ENCODE measurements around the gene CHST9.
"Not testable (repeated sequence)": the region's sequence is repeated elsewhere in the genome, so short reads cannot be mapped to it uniquely, and the experiment has no call there.

Gene CHST9

DNA sequence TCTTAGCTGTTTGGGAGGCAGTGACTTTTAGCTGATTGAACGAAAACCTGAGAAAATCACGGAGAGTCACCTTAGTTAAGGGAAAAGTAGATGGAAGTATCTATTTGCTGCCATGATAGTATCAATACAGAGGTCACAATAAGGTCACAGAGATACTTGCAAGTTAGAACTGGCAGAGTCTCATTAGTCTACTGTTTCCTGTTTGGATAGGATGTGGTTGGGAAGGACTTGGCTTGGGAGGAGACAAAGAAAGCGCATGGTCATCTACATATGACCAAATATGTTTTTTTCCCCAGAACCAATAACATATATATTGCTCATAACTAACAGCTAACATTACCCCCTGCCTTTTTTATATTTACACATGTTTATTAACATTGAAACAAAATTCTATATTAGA is 241.2 kb downstream of the CHST9 start:
- Histone ChIP-seq H3K9me3 (ENCODE audit: control extremely low read depth in 1 of 5, control insufficient read depth in 4 of 5, insufficient read depth in 2 of 5, low read depth in 1 of 5, low read length in 4 of 5) (no peaks in the 10 kb centered on the region), H3K36me3 (ENCODE audit: control insufficient read depth in 4 of 4, insufficient read depth in 4 of 4, low read length in 3 of 4) (no peaks in the 10 kb centered on the region), H3K27ac (ENCODE audit: insufficient read depth in 1 of 2, low read depth in 1 of 2, low read length in 2 of 2, poor library complexity in 1 of 2, severe bottlenecking in 2 of 2) (no peak overlapping the region), H3K4me3 (ENCODE audit: control insufficient read depth in 1 of 7, extremely low read depth in 1 of 7, insufficient read depth in 4 of 7, low read depth in 2 of 7, low read length in 6 of 7) (no peak overlapping the region), H3K27me3 (replicated peaks in 2 of 5; ENCODE audit: control insufficient read depth in 4 of 5, insufficient read depth in 5 of 5, low read length in 4 of 5) (no peaks in the 10 kb centered on the region), H3K4me1 (ENCODE audit: control extremely low read depth in 1 of 4, control insufficient read depth in 4 of 4, insufficient read depth in 4 of 4, low read length in 3 of 4) (no peaks in the 10 kb centered on the region)
- 100% methylated on average over 1 of the region's 3 CpGs for WGBS (ENCODE audit: insufficient coverage)
- ChIA-PET POLR2A (interaction anchor here (0.8 kb wide), 1 partner anchor 336 kb away, joined by 3 read pairs; no protein-coding TSS in a partner anchor), CTCF (no interaction called here)
- DNase-seq, result no peak

DNA sequence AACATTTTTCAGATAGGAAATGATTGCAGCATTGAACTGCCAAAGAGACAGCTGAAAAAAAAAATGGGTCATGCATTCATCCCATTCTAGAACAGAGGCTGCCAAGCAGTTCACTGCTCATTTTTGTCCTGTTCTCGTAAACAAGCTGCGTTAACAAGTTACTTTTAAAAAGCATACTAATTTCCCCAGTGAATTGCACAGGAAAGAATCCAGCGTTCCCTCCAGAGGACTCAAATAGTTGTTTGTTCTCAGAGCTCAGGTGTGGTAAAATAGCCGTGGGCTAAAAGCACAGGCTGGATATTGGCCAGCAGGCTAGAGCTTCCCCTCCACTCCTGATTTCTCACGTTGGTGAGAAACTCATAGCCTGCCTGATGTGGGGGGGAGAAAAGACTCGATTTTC is 243.5 kb downstream of the CHST9 start:
- 91% methylated on average over 3 of the region's 6 CpGs for WGBS (ENCODE audit: insufficient coverage)

DNA sequence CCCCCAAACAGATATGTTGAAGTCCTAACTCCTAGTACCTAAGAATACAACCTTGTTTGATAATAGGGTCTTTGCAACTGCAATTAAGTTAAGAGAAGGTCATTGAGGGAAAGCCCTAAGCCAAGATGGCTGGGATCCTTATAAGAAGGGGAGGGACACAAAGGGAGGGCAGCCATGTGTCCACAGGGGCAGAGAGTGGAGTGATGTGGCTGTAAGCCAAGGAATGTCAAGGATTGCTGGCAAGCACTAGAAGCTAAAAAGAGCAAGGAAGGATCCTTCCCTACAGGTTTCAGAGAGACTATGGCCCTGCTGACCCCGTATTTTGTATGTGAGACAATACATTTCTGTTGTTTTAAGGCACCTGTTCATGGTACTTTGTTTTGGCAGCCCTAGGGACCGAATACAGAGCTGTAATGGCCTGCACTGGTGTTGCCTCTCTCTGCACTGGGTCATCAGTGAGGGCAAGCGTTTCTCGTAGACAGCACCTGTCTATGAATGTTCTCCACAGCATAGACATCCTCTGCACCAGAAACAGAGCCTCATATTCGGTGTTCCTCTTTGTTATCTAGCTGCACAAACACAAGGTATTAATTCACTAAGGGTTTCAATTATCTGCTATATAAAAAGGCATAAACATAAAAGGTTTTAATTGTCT is 244.2 kb downstream of the CHST9 start:
- H3K9me3 ChIP-seq (ENCODE audit: control extremely low read depth in 1 of 5, control insufficient read depth in 4 of 5, insufficient read depth in 2 of 5, low read depth in 1 of 5, low read length in 4 of 5), result no peaks in the 10 kb centered on the region
- H3K4me3 ChIP-seq (ENCODE audit: control insufficient read depth in 1 of 7, extremely low read depth in 1 of 7, insufficient read depth in 4 of 7, low read depth in 2 of 7, low read length in 6 of 7), result no peak overlapping the region
- 93% methylated on average over 4 of the region's 5 CpGs for WGBS (ENCODE audit: insufficient coverage)
- no peak overlapping the region for H3K27ac ChIP-seq (ENCODE audit: insufficient read depth in 1 of 2, low read depth in 1 of 2, low read length in 2 of 2, poor library complexity in 1 of 2, severe bottlenecking in 2 of 2)
- DNase-seq, result no peak
- H3K36me3 ChIP-seq (ENCODE audit: control insufficient read depth in 4 of 4, insufficient read depth in 4 of 4, low read length in 3 of 4), result no peaks in the 10 kb centered on the region
- ChIA-PET POLR2A (no interaction called here), CTCF (no interaction called here)
- no peaks in the 10 kb centered on the region for H3K27me3 ChIP-seq (replicated peaks in 2 of 5; ENCODE audit: control insufficient read depth in 4 of 5, insufficient read depth in 5 of 5, low read length in 4 of 5)
- no peaks in the 10 kb centered on the region for H3K4me1 ChIP-seq (ENCODE audit: control extremely low read depth in 1 of 4, control insufficient read depth in 4 of 4, insufficient read depth in 4 of 4, low read length in 3 of 4)

More for the DNA sequence above, 243.5 kb downstream of the CHST9 start:
- Histone ChIP-seq H3K9me3 (ENCODE audit: control extremely low read depth in 1 of 5, control insufficient read depth in 4 of 5, insufficient read depth in 2 of 5, low read depth in 1 of 5, low read length in 4 of 5) (no peaks in the 10 kb centered on the region), H3K4me1 (ENCODE audit: control extremely low read depth in 1 of 4, control insufficient read depth in 4 of 4, insufficient read depth in 4 of 4, low read length in 3 of 4) (no peaks in the 10 kb centered on the region), H3K27ac (ENCODE audit: insufficient read depth in 1 of 2, low read depth in 1 of 2, low read length in 2 of 2, poor library complexity in 1 of 2, severe bottlenecking in 2 of 2) (no peak overlapping the region), H3K36me3 (ENCODE audit: control insufficient read depth in 4 of 4, insufficient read depth in 4 of 4, low read length in 3 of 4) (no peaks in the 10 kb centered on the region), H3K27me3 (replicated peaks in 2 of 5; ENCODE audit: control insufficient read depth in 4 of 5, insufficient read depth in 5 of 5, low read length in 4 of 5) (no peaks in the 10 kb centered on the region), H3K4me3 (ENCODE audit: control insufficient read depth in 1 of 7, extremely low read depth in 1 of 7, insufficient read depth in 4 of 7, low read depth in 2 of 7, low read length in 6 of 7) (no peak overlapping the region)
- no peak for DNase-seq
- CTCF ChIA-PET, result no interaction called here
- POLR2A ChIA-PET, result no interaction called here

- ChIA-PET POLR2A (no interaction called here), CTCF (no interaction called here)
- Histone ChIP-seq H3K27me3 (replicated peaks in 2 of 5; ENCODE audit: control insufficient read depth in 4 of 5, insufficient read depth in 5 of 5, low read length in 4 of 5) (peaks cover 0 to 1% (median 0%) of the 10 kb centered on the region in 5 experiments), H3K27ac (ENCODE audit: insufficient read depth in 1 of 2, low read depth in 1 of 2, low read length in 2 of 2, poor library complexity in 1 of 2, severe bottlenecking in 2 of 2) (no peak overlapping the region), H3K4me3 (ENCODE audit: control insufficient read depth in 1 of 7, extremely low read depth in 1 of 7, insufficient read depth in 4 of 7, low read depth in 2 of 7, low read length in 6 of 7) (no peak overlapping the region), H3K4me1 (ENCODE audit: control extremely low read depth in 1 of 4, control insufficient read depth in 4 of 4, insufficient read depth in 4 of 4, low read length in 3 of 4) (no peaks in the 10 kb centered on the region), H3K9me3 (ENCODE audit: control extremely low read depth in 1 of 5, control insufficient read depth in 4 of 5, insufficient read depth in 2 of 5, low read depth in 1 of 5, low read length in 4 of 5) (no peaks in the 10 kb centered on the region), H3K36me3 (ENCODE audit: control insufficient read depth in 4 of 4, insufficient read depth in 4 of 4, low read length in 3 of 4) (no peaks in the 10 kb centered on the region)
- DNase-seq, result no peak
- WGBS (ENCODE audit: insufficient coverage), result 100% methylated on average over 2 of the region's 2 CpGs
Measured at GRCh38 chr18:26931659-26932058, 253.4 kb downstream of the CHST9 start.

DNA sequence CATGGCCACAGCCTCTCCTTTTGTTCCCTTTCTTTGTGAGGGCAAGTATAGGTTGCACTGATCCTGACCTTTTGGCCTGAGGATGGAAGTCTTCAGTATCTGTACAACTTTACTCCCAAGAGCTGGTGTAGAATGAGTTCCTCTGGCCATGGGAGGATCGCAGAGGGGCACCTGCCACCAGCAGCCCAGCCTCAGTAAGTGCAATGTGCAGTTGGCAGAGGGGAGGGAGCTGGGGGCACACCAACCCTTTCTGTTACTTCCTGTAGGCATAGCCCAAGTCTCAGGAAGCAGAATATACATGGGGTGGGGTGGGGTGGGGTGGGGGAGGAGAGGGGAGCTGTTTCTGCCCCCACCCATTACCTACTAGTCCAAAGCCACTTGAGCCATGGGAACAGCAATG is 254.5 kb downstream of the CHST9 start:
- no peak overlapping the region for H3K27ac ChIP-seq (ENCODE audit: insufficient read depth in 1 of 2, low read depth in 1 of 2, low read length in 2 of 2, poor library complexity in 1 of 2, severe bottlenecking in 2 of 2)
- ChIA-PET POLR2A (no interaction called here), CTCF (no interaction called here)
- H3K27me3 ChIP-seq (replicated peaks in 2 of 5; ENCODE audit: control insufficient read depth in 4 of 5, insufficient read depth in 5 of 5, low read length in 4 of 5), result peaks cover 0 to 1% (median 0%) of the 10 kb centered on the region in 5 experiments
- H3K4me3 ChIP-seq (ENCODE audit: control insufficient read depth in 1 of 7, extremely low read depth in 1 of 7, insufficient read depth in 4 of 7, low read depth in 2 of 7, low read length in 6 of 7), result no peak overlapping the region
- H3K36me3 ChIP-seq (ENCODE audit: control insufficient read depth in 4 of 4, insufficient read depth in 4 of 4, low read length in 3 of 4), result no peaks in the 10 kb centered on the region
- 20% methylated on average over 1 of the region's 1 CpG for WGBS (ENCODE audit: insufficient coverage)
- no peaks in the 10 kb centered on the region for H3K9me3 ChIP-seq (ENCODE audit: control extremely low read depth in 1 of 5, control insufficient read depth in 4 of 5, insufficient read depth in 2 of 5, low read depth in 1 of 5, low read length in 4 of 5)
- no peaks in the 10 kb centered on the region for H3K4me1 ChIP-seq (ENCODE audit: control extremely low read depth in 1 of 4, control insufficient read depth in 4 of 4, insufficient read depth in 4 of 4, low read length in 3 of 4)
- peak in 1 of 3 donors; percentile 8 for DNase-seq

DNA sequence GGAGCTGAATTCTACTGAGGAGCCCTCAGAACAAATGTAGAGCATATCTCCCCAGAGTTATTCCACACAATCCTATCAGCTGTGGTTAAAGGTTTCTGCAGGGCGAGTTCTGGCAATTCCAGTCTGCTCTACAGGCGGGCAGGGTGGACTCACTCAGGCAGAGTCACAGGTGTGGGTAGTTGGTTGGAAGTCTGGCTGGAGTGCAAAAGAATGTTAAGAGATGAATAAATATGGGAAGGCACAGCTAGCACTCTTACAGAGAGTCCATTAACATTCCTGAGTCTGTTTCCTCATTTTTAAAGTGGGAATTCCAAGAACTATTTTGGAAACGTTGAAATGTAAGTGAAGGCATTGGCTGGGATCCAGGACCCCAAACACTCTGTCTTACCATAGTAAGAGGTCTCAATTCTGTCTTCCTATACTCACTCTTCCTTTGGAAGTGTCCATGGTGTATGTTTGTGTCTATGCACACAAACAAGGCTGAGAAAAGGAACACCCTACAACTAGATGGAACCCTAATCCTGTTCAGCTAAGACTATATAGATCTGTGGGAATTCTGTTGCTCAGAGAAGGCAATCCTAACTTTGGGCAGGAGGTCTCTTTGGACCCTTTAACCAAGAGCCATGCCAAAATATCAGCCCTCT is 256.3 kb downstream of the CHST9 start:
- CTCF ChIA-PET, result no interaction called here

DNA sequence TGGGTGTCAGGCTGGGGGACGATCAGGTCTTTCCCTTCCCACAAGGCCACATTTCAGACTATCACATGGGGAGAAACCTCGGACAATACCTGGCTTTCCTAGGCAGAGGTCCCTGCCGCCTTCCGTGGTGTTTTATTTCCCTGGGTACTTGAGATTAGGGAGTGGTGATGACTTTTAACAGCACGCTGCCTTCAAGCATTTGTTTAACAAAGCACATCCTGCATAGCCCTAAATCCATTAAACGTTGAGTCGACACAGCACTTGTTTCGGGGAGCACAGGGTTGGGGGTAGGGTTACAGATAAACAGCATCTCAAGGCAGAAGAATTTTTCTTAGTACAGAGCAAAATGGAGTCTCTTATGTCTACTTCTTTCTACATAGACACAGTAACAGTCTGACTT is 257.3 kb downstream of the CHST9 start:
- H3K4me1 ChIP-seq (ENCODE audit: control extremely low read depth in 1 of 4, control insufficient read depth in 4 of 4, insufficient read depth in 4 of 4, low read length in 3 of 4); H3K27me3 ChIP-seq (replicated peaks in 2 of 5; ENCODE audit: control insufficient read depth in 4 of 5, insufficient read depth in 5 of 5, low read length in 4 of 5); H3K36me3 ChIP-seq (ENCODE audit: control insufficient read depth in 4 of 4, insufficient read depth in 4 of 4, low read length in 3 of 4); POLR2A ChIA-PET; CTCF ChIA-PET; H3K9me3 ChIP-seq (ENCODE audit: control extremely low read depth in 1 of 5, control insufficient read depth in 4 of 5, insufficient read depth in 2 of 5, low read depth in 1 of 5, low read length in 4 of 5); H3K27ac ChIP-seq (ENCODE audit: insufficient read depth in 1 of 2, low read depth in 1 of 2, low read length in 2 of 2, poor library complexity in 1 of 2, severe bottlenecking in 2 of 2); H3K4me3 ChIP-seq (ENCODE audit: control insufficient read depth in 1 of 7, extremely low read depth in 1 of 7, insufficient read depth in 4 of 7, low read depth in 2 of 7, low read length in 6 of 7); DNase-seq: not testable (repeated sequence)
- 67% methylated on average over 4 of the region's 8 CpGs for WGBS (ENCODE audit: insufficient coverage)

More for the DNA sequence above, 256.3 kb downstream of the CHST9 start:
- no peaks in the 10 kb centered on the region for H3K9me3 ChIP-seq (ENCODE audit: control extremely low read depth in 1 of 5, control insufficient read depth in 4 of 5, insufficient read depth in 2 of 5, low read depth in 1 of 5, low read length in 4 of 5)
- DNase-seq, result no peak
- H3K36me3 ChIP-seq (ENCODE audit: control insufficient read depth in 4 of 4, insufficient read depth in 4 of 4, low read length in 3 of 4), result no peaks in the 10 kb centered on the region
- POLR2A ChIA-PET, result no interaction called here
- H3K27me3 ChIP-seq (replicated peaks in 2 of 5; ENCODE audit: control insufficient read depth in 4 of 5, insufficient read depth in 5 of 5, low read length in 4 of 5), result peaks cover 0 to 1% (median 0%) of the 10 kb centered on the region in 5 experiments
- H3K4me1 ChIP-seq (ENCODE audit: control extremely low read depth in 1 of 4, control insufficient read depth in 4 of 4, insufficient read depth in 4 of 4, low read length in 3 of 4), result no peaks in the 10 kb centered on the region
- H3K4me3 ChIP-seq (ENCODE audit: control insufficient read depth in 1 of 7, extremely low read depth in 1 of 7, insufficient read depth in 4 of 7, low read depth in 2 of 7, low read length in 6 of 7), result no peak overlapping the region
- WGBS (ENCODE audit: insufficient coverage), result 80% methylated on average over 1 of the region's 3 CpGs
- no peak overlapping the region for H3K27ac ChIP-seq (ENCODE audit: insufficient read depth in 1 of 2, low read depth in 1 of 2, low read length in 2 of 2, poor library complexity in 1 of 2, severe bottlenecking in 2 of 2)

All from common myeloid progenitor, CD34-positive (primary cell).